HG02943 (cell line): Measurements from ENCODE around the gene SYNRG.

Source experiments
- ATAC-seq: cut with Tn5 transposase; IDR thresholded peaks from one replicate; pipeline ENCODE4 v1.9.1; 2021; ENCODE audit warnings: mild to moderate bottlenecking, low read depth, moderate library complexity; ENCODE audit not compliant: unreplicated experiment

The SYNRG gene

DNA sequence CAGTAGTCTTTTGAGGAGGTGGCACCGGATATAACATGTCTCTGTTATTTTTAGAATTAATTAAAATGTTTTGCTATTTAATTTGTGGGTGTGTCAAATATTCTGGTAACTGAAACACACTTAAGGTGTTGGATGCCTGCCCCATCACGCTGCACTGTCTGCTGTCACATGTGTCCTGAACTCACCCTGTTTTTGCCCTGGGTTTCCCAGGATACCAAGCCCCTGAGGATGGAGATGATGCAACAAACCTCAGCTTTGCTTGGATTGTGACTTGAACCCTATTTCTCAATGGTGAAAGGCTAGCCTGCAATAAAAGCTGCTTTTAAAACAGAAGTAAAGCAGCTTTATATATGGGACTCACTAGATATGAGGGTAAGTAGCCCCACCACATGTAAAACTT is 131.0 kb downstream of the SYNRG start:
- ATAC-seq = no peak

DNA sequence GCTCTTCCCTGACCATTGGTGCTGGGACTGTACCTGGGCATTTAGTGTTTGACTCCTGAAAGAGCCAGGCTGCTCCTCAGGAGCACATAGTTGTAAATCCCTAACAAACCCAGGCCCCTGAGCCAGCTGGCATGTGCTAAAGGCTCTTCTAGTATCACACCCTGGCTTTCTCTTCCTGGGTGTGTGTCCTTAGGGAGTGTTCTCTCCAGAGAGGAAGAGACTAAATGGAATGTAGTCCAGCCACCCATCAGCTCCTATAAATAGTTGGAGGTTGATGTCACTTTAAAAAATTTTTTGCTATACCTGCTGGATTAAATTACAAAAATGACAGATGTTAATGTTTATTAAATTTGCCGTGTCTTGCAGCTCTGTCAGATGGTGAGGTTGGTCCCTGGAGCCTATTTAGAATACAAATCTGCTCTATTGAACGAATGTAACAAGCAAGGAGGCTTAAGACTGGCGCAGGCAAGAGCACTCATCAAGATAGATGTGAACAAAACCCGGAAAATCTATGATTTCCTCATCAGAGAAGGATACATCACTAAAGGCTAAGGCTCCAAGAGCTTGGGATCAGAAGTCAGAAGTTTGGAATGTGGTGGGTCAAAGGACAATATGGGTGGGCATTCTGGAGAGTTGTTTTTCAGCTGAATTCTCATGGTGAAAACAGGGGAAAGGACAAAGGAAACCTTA is 132.6 kb downstream of the SYNRG start:
- no peak for ATAC-seq

DNA sequence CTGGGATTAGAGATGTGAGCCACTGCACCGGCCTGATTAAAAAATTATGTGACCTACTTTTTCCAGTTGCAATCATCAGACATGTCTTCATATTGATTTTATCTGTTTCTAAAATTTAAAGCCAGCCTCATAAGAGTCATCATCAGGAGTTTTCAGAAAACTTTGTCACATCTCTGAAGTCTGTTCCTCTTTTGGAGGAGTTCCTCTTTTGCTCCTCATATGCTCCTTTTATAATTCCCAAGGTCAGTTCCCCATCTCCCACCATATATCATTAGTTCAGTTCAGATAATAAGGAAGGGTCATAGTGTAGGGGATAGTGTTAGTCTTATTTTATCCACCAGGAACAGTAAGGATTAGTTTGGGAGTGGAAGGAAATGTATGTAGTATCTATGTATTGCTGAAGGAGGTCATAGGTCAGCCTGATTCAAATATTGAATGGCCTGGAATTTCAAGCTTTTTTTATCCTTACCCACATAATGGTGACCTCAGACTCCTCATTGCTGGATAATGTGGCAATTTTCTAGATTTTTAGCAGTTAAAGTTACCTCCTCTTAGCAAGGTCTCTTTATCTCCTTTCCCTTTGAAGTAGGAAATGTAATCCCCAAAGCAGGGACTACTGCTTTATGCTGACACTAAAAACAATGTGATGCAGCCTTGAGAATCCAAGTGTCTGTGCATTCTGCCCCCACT is 133.3 kb downstream of the SYNRG start:
- no peak for ATAC-seq

DNA sequence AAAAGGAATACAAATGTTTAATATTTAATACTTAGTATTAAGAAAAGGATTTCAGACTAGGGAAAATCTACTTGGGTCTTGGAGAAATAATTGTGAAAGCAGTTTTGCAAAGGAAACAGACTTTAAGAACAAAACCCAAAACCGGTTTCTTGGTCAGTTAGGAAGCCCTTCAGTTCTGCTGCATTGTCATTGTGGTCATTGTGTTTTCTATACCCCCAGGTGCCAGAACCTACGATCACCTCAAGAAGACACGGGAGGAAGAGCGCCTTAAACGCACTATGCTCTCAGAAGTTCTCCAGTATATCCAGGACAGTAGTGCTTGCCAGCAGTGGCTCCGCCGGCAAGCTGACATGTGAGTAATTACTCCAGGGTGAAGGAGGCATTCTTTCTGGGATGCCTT is 139.0 kb downstream of the SYNRG start:
- ATAC-seq = no peak

DNA sequence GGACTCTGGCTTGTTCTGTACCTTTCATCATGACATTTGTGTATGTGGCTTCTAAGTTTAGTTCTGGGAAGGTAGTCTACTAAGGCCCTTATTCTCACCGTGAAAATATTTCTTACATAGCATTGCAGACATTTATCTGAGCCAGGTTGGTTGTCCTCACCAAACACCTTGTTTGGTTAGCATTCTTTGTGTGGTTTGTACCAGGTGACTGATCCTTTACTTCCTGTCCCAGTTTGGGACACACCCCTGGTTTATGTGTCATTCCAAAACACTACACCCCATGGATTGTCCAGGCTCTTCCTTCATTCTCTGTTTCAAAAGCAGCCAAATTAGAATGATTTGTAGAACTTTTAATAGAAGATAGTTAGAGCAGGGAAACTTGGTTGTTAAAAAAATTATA is 142.7 kb downstream of the SYNRG start:
- ATAC-seq = no peak

DNA sequence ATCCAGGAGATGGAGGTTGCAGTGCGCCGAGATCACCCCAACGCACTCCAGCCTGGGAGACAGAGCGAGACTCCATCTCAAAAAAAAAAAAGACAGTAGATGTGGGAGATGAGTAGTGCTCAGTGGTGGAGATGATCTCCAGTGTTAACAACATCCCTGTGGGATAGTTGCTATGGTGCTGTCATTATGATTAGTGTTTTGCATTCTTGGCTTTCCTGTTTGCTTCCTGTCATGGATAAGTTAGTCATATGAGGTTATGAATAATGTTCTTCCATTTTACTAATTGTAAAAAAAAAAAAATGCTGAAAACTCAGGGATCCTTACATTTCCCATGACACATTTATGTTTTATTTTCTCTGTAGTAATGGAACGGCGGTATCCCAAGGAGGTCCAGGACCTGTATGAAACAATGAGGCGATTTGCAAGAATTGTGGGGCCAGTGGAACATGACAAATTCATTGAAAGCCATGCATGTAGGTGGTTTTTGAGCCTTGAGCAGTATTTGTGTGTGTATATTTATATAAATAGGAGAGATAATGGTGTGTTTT is 144.1 kb downstream of the SYNRG start:
- ATAC-seq = no peak
